GM12801 (cell line): Measurements from ENCODE around the gene ZFP91.

ENCODE experiments used
- CTCF ChIP-seq: IDR thresholded peaks from one replicate; pipeline ENCODE4 v1.5.1; 2011; ENCODE audit warnings: control low read depth; ENCODE audit not compliant: insufficient read length; ENCODE audit errors: extremely low read depth

Gene ZFP91

DNA sequence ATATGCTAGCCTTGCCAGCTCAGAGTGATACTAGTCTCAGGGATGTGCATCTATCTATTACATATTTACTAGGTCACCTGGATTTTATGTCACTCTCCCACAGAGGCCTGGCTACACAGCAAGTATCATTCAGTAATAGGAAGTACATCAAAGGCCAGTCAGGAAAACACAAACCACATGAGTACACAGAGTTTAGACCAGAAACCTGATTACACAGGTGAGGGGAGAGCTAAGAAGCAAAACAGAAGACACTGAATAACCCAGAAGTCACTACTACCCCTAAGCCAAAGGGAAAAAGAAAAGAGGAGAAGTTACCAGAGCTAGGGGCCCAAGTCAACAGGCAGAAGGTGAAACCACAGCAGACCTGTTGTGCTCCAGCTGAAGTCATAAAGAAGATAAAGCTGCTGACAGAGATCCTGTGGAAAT lies 16.5 kb upstream of the ZFP91 start:
- TF ChIP-seq CTCF = no peak

DNA sequence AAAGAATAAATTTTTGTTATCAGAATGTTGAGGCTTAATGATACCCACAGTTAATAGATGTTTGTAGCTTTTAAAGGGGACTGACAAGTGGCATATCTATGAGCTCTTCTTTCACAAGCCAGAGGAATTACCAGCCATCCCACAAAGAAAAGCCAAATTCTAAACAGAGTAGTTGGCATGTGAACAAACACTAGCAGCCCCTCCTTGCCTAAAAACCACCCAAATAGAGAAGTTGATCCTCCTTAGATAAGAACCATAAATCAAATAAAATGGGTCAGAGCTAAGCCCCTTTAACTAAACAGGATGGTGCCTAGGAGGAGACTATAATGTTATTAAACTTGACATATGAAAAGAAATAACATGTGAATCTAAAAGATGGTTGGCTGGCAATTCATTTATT lies 14.6 kb upstream of the ZFP91 start:
- no peak for TF ChIP-seq CTCF

DNA sequence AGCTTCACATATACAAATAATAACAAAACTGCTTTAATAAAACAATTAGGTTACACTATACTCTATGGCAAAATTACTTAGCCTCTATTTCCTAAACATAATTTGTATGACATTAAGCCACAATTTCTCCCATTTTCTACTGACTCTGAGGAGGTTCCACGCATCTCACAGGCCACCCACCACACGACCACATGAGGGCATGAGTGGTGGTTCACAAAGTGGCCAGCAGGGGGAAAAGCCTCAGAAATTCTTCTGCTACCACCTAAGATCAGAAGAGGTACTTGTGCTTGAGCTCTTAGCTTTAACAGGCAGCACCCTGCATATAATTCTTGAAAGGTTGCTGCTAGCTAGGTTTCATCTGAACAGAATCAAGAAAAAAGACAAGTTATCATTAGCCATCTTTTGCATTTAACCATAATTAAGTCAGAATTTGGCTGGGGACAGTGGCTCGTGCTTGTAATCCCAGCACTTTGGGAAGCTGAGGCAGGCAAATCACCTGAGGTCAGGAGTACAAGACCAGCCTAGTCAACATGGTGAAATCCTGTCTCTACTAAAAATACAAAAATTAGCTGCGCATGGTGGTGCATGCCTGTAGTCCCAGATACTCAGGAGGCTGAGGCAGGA lies 10.9 kb upstream of the ZFP91 start:
- peak; percentile 30 for TF ChIP-seq CTCF

- no peak for TF ChIP-seq CTCF
These were observed 5.3 kb upstream of the ZFP91 start for GRCh38 chr11:58573451-58574104.

- TF ChIP-seq CTCF = no peak
These were observed 4.0 kb upstream of the ZFP91 start for GRCh38 chr11:58574881-58575280.

GRCh38 chr11:58575377-58576020 lies 3.4 kb upstream of the ZFP91 start, which contains the start of gene LPXN:
Gene LPXN (minus strand): TSS chr11:58575856. CDS start chr11:58575772, 84 bp downstream.
- TF ChIP-seq CTCF = no peak

GRCh38 chr11:58576887-58577471 lies 1.9 kb upstream of the ZFP91 start:
- TF ChIP-seq CTCF = no peak
